ENCODE measurements around the gene IQSEC2.

The IQSEC2 gene

DNA sequence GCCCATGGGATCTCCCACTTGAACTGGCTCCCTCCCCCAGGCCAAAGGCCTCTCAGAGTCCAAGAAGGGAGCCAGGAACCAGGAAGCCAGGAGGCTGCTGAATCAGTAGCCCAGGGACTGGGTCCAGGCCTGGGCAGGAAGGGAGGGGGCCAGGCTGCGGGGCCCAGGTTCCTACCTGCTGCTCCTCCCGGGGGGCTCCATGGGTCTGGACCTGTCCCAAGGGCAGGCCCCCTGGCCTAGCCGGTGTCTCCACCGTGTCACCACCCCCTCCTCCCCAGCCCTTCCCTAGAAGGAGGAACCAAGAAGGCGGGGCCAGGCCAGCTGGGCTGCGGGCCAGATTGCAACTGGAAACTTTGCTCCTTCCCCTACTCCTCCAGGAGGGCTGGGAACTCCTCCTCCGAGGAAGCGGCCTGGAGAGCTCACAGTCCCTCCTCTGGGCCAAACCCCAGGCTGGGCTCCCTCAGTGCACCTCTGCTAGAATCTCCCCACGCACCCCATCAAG, at the start of gene IQSEC2:
IQSEC2 (minus strand) TSS at position 264 of the 502 bp plus-strand sequence.
- peak; percentile 81 for DNase-seq (ENCODE audit: low spot score)

DNA sequence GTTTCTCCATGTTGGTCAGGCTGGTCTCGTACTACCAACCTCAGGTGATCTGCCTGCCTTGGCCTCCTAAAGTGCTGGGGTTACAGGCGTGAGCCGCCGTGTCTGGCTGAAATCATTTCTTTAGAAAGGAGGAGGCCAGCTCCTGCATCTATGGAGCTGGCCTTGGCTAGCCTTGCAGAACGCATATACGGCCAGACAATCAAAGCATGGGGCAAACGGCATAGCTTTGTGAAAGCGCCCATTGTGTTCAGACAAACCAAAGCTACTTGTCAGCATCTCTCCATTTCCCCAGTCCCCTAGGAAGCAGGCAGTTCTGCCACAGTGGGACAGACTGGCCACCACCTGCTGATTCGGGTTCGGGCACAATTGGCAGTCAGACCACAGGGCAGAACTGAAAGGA, 48.9 kb upstream of the IQSEC2 start:
- no peak for DNase-seq (ENCODE audit: low spot score)

DNA sequence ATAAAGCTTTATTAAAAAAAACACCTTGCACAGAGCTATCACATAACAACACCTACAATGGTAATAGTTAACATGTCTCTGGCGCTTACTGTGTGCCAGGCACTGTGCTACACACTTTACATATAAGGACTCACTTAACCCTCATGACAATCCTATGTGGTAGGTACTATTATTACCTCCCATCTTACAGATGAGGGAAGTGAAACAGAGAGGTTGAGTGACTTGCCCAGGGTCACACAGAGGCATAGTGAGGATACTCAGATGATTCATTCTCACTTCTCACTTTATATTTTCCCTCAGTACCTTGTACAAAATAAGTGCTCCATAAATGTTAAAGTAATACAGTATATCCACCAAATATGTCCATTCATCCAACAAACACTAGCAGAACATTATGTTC, 43.4 kb upstream of the IQSEC2 start:
- DNase-seq (ENCODE audit: low spot score): no peak

DNA sequence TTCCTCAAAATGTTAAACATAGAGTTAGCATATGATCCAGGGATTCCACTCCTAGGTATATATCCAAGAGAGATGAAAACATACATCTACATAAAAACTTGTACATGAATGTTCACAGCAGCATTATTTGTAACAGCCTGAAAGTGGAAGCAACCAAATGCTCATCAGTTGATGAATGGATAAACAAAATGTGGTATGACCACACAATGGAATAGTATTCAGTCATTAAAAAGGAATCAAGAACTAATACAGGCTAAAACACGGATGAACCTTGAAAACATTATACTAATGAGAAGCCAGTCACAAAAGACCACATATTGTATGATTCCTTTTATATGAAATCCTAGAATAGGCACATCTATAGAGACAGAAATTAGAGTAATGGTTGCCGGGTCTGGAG, 42.7 kb upstream of the IQSEC2 start:
- DNase-seq (ENCODE audit: low spot score): no peak

DNA sequence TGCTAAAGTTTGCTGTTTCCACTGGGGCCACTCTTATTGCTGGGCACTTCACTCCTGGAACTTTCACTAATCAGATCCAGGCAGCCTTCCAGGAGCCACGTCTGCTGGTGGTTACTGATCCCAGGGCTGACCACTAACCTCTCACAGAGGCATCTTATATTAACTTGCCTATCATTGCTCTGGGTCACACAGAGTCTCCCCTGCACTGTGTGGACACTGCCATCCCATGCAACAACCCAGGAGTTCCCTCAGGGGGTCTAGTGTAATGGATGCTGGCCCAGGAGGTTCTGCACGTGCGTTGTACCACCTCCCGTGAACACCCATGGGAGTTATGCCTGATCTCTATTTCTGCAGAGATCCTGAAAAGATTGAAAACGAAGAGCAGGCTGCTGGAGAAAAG, 41.8 kb upstream of the IQSEC2 start:
- DNase-seq (ENCODE audit: low spot score): no peak

DNA sequence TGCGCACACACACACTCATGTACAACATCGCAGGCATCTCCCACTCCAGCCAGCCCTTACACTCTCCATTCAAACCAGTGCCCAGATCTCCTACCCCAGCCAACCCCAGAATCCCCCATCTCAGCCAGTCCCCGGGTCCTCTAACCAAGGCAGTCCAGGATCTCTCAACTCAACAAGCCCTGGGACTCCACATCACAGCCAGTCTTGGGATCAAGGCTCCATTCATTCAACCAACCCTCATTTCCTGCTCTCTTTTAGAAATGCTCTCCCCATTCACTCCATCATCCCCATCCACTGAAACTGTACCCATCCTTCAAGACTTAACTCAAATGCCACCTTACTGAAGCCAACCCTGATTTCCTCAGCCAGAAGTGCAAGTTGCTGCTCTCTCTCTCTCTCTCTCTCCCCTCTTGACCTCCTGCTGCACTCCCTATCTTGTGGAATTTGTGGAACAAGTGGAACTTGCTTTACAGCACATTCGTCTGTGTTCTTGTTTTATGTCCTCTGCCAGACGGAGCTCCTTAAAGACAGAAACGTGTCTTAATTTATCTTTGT, 40.6 kb upstream of the IQSEC2 start:
- no peak for DNase-seq (ENCODE audit: low spot score)

DNA sequence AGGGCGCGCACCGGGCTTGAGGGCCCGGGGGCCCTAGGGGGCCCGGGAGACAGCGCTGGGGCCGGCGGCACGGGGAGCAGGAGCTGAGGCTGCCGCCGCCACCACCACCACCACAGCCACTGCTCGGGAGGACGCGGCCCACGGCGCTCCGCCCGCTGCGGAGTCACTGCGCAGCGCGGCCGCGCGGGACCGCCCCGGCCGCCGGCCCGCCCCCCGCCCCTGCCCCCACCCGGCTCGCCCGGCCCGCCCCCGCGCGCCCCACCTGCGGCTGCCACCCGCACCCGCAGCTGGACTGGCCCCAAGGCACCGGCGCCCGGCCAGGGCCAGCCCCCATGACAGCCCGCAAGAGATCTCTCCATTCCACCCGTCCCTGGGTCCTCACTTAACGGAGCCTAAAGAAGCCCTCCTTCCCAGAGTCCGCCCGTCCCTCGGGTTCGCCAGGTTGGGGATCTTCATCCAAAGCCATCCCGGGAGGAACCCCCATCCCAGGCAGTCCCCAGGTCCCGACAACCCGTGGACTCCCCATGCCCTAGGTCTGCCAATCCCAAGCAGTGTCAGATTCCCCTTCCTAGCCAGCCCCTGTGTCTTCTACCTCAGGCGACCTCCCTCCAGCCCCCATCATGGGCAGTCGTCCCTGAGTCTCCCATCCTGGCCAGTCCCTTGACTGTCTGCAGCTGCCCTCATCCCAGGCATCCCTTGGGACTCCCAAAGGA, 40.0 kb upstream of the IQSEC2 start:
- DNase-seq (ENCODE audit: low spot score): no peak

DNA sequence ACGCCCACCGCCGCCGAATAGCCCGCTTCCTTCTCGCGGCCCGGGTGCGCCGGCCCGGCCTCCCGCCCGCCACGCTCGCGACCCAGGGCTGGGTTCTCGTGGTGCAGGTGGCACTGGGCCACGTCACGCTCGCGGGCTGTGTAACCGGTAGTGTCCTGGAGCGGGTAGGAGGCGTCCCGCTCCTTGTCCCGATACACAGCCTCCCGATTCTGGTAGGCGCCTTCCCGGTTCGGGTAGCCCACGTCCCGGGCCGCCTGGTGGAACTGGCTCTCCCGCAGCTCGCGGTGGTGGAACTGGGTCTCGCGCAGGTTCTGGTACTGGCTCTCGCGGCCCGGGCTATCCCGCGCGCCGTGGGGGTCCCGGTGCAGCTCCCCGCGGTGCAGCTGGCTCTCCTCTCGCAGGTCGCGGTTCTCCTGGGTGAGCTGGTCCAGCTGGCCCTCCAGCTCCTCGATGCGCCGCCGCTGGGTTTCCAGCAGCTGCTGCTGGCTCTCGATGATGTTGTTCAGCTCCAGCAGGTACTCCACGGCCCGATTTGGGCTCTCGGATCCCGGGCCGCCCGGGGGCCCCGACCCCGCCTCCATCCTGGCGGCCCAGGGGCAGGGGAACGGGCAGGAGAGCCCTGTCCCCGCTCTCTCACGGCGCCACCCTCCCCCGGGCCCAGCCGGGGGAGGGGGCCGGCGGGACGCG, 39.3 kb upstream of the IQSEC2 start:
- DNase-seq (ENCODE audit: low spot score): no peak

DNA sequence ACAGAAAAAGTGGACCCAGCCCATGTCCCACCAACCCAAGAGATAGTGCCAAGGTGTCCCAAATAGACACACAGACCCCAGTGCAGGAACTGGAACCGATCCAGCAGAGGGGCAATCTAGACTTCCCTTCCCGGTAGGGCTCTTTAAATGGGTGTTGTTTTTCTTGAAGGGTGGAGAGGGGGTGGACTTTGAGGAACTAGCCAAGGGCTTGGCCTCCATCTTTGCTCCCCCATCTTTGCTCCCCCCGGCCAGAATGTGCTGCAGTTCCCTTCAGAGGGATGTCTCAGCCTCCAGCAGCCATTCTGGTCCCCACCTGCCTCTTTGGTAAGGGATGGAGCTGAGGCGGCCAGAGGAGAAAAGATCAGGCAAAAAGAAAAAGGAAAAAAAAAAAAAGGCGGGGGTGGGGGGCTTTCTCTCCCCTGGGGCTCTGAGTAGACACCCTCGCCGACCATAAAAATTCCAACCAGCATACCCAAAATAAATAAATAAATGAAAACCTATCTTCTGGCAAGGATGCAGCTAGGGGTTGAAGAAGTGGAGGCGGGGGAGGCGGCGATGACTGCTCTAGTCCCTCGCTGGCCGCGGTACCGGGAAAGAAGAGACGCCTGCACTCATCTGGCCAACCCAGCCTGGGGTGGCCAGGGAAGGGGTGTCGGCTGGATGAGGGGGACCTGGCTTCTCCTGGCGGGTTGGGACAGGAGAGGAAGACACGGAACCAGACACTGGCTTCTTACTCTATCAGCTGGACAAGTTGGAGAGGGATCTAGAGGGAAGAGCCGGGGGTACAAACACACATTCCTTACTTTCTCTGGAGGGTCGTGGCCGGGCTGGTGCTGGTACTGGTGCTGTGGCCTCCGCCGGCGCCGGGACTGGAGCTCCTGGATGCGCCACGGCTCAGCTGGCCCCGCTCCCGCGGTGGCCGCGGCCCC, 38.5 kb upstream of the IQSEC2 start:
- DNase-seq (ENCODE audit: low spot score): no peak

DNA sequence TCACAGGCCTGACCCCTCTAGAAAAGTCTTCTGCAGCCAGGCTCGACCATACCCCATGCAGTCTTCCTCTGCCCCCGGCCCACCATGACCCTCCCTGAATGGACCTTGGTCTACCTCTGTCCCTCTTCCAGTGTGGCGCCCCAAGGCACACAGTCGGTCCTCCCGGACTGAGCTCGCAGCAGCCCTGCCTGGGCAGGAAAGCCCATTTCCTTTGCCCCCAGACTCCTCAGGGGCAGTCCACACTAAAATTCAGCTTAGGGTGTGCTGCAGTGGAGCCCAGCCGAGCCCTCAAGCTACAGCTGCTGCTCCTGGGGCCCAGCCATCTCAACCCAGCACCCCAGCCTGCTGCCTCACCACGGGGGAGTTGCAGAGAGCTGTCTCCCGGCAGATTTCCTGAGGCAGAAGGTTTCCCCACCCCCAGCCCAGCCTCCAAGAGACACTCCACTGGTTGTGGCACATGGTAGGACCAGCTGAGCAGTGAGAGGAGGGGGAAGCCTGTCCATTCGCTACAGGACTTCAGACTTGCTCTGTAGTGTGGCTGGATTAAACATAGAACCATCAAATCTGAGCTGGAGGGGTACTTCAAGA, 37.5 kb upstream of the IQSEC2 start:
- DNase-seq (ENCODE audit: low spot score): no peak

DNA sequence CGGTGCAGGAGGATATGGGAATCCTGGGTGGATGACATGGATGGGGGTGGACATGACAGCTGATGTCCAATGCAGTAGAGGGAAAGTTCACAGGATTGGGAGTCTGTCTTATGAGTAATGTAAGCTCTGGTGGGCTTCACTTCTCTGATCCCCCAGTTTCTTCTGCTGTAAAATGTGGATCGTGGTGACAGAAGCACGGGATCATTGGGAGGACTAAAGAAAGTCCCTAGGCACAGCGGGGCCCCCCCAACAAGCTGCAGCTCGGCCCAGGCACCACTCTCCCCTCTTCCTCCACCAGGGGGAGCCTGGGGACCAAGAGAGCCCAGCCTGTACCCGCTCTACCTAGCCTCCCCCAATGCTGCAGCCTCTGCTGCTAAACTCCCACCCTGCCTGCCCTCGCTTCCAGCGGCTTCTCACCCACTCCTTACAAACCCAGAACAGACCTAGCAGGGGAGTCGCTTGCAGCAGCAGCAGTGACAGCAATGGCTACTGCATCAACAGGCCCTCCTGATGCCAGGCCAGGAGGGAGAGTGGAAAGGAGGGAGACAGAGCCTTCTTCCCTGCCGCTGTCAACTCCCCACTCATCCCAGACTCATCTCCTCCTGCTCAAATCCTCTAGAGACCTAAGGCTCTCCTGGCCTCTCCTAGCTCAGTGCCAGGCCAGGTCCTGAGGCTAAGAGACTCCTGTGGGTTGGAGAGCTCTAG, 36.1 kb upstream of the IQSEC2 start:
- peak; percentile 78 for DNase-seq (ENCODE audit: low spot score)

DNA sequence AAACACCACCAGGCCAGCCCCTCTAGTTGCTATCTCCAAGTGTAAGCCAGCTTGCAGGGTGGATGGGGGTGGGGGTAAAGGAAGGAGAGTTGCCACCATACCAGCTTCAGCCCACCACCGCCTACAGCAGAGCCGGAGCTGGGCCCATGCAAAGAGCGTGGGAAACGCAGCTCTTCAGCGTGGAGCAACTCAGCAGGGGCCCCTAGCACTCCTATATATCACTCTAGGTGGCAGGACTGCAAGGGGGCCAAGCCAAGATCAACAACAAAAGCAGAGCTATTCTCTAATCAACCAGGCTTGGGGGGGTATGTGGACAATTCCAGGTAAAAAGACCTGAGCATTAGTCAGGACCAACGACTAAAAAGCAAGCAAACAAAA, 35.5 kb upstream of the IQSEC2 start:
- no peak for DNase-seq (ENCODE audit: low spot score)

DNA sequence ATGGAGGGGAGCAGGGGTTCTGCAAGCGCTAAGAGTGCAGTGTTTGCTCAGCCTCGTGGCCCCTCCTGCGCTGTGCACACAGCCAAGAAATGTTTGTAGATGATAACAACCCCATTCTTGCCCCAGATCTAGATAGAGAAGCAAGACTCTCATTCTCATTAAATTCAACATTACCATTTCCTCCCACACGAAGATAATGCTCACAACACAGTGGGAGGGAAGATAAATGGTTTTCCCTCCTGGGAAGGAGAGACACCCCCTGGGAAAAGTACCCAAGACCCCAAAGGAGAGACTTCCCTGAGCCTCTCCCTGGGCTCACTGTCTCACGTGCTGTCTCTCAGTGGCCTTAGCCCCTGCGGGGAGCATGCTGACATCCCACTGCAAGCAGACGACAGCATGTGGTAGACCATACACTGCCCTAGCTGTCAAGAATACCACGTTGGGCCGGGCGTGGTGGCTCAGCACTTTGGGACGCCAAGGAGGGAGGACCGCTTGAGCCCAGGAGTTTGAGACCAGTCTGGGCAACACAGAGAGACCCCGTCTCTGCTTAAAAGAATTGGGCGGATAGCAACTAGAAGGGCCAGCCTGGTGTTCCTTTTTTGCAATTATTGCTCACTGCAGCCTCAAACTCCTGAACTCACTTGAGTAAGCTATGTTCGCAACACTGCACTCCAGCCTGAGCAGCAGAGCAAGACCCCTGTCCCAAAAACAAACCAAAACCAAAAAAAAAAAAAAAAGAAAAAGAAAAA, 34.9 kb upstream of the IQSEC2 start:
- DNase-seq (ENCODE audit: low spot score): no peak

DNA sequence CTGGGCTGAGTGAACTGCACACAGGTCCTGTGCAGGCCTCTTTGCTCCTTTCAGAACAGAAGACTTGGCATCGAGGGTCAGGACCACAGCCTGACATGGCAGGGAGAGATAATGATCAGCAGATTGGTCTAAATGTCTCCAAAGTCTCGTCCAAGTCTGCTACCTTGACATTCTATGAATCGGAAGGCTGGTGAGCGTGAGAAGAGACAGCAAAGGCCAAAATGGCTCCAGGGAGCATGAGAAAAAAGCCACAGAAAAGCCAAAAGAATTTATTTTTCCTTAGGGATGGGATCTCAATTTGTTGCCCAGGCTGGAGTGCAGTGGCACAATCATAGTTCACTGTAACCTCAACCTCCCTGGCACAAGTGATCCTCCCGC, 32.3 kb upstream of the IQSEC2 start:
- DNase-seq (ENCODE audit: low spot score): no peak

DNA sequence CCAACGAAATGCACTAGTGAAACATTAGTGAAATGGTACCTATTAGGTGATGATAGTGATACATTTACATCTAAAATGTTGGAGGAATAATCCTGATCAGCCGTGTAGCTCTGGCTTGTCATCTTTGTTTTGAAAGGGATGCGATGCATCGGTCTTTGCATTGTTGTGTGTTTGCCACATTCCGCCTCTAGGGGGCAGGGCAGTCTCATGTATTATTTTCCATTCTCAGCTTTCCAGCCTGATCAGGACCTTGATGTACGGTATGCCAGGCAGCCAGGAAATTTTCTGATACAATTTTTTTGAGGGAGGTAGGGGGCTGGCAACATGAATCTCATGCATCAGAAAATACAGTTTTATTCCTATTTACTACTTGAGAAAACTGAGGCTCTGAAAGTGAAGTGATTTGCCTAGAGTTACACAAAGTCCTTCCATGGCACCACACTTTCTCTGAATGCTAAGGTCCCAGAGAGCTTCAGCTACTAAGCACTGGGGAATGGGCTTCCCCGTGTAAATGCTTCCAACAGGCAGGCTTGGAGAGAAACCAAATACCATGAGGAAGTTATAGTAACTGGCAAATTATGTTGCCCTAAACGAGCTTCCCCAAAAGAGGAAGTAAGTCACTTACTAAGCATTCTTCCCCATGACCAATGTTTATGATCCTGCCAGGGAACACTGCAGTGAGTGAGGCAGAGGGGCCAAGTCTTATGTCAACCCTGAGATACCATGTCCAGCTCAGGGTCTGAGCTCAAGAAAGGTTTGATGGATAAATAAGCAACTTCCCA, 31.8 kb upstream of the IQSEC2 start:
- peak; percentile 78 for DNase-seq (ENCODE audit: low spot score)

DNA sequence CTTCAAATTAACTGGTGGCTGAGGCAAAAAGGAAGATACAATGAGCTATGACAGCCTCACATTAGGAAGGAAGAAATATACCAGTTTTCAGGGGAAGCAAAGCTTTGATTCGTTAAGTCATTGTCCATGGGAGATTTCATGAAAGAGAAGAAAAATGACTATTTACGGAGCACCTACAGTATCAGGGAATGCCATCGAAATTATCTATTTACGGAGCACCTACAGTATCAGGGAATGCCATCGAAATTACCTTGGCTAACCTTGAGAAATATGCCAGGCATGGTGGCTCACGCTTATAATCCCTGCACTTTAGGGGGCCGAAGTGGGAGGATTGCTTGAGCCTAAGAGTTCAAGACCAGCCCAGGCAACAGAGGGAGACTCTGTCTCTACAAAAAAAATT, 28.5 kb upstream of the IQSEC2 start:
- no peak for DNase-seq (ENCODE audit: low spot score)

DNA sequence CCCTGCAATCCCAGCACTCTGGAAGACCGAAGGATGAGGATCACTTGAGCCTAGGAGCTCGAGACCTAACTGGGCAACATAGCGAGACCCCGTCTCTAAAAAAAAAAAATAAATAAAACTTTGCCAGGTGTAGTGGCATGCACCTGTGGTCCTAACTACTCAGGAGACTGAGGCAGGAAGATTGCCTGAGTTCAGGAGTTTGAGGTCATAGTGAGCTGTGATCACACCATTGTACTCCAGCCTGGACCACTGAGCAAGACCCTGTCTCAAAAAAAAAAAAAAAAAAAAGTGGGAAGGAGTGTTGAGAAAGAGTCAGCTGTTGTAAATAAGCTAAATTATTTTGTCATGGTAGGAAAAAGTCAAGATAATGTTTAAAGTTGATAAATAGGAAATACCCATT, 27.5 kb upstream of the IQSEC2 start:
- no peak for DNase-seq (ENCODE audit: low spot score)

DNA sequence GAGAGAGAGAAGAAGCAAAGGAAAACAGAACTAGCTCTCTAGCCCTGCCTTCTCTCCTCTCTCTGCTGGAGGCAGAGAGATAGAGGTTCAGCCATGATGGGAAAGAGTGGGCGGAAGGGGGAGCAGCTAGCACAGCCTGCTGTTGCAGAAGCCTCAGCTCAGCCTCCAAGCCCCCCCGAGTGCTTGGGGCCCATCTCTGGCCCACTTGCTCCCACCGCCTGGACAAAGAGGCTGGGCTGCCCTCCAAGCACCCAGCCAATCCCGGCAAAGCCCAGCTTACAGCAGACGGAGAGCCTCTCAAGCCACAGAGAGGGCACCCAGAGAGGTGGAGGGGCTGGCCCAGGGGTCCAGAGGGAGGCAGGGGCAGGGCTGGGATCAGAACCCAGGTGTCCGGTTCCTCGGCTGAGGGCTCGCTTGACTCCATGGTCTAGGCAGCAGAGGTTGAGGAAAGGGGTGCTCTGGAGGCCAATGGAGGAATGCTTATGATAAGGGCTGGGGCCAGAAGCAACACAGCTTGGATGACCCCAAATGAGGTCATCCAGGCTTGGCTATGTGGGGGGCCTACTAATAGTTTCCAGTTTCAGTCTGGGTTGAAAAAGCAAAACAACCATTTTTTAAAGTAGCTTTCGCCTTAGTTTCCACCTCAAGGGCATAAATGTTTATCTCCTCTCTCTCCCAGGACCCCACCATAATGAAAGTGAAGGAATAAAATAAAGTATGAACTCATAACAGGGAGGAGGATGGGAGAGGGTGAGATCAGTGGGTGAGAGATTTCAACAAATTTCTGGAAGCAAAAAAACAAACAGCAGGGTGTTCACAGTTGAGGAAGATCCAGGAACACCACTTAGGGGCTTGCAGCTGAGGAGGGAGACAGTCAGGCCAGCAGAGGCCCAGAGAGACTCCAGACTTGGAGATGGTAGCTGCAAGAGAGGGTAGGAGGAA, 24.9 kb upstream of the IQSEC2 start:
- DNase-seq (ENCODE audit: low spot score): no peak

Measured in hepatic stellate cell (primary cell).